ENCODE results near the gene MYRFL.

The MYRFL gene

DNA sequence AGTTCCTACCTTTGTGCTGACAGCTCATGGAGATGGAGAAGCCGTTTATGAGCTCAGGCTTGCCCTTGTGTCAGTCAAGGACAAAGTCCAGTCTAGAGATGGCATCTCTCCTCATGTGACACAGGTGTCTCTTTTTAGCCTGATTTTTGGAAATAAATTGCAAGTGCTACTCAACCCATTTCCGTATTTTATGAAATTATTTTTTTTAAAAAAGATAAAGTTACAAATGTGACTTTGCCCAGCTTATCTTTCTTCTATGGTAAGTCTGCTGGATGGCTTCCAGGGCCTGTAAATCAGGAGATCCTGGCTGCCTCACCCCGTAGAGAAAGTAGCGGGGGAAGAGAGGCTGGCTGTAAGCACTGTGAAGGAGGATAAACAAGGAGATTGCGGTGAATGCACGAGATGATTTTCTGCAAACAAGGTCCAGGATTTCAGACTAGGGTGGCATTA is 169.7 kb downstream of the MYRFL start:
- Histone ChIP-seq H3K4me1 (ENCODE audit: insufficient read depth, low read length, severe bottlenecking) (peaks cover 9% of the 10 kb centered on the region), H3K27me3 (ENCODE audit: insufficient read depth, low read length) (no peaks in the 10 kb centered on the region), H3K9me3 (ENCODE audit: low read length) (peaks cover 5% of the 10 kb centered on the region), H3K9ac (ENCODE audit: low read length) (no peak overlapping the region), H3K4me2 (ENCODE audit: low read length) (no peak overlapping the region), H3K36me3 (ENCODE audit: insufficient read depth, low read length) (no peaks in the 10 kb centered on the region), H3F3A (ENCODE audit: insufficient read depth, low read length) (no peaks in the 10 kb centered on the region), H3K79me2 (ENCODE audit: insufficient read depth, low read length) (no peaks in the 10 kb centered on the region), H4K20me1 (ENCODE audit: insufficient read depth, low read length) (no peaks in the 10 kb centered on the region), H3K4me3 (ENCODE audit: low read depth, low read length, poor library complexity, severe bottlenecking) (no peak overlapping the region), H3K9me2 (ENCODE audit: low read depth, low read length) (no peaks in the 10 kb centered on the region), H3K27ac (ENCODE audit: low read depth, low read length, poor library complexity, severe bottlenecking) (no peak overlapping the region), H2AFZ (ENCODE audit: low read length) (no peak overlapping the region)
- TF ChIP-seq, protein P1, sequence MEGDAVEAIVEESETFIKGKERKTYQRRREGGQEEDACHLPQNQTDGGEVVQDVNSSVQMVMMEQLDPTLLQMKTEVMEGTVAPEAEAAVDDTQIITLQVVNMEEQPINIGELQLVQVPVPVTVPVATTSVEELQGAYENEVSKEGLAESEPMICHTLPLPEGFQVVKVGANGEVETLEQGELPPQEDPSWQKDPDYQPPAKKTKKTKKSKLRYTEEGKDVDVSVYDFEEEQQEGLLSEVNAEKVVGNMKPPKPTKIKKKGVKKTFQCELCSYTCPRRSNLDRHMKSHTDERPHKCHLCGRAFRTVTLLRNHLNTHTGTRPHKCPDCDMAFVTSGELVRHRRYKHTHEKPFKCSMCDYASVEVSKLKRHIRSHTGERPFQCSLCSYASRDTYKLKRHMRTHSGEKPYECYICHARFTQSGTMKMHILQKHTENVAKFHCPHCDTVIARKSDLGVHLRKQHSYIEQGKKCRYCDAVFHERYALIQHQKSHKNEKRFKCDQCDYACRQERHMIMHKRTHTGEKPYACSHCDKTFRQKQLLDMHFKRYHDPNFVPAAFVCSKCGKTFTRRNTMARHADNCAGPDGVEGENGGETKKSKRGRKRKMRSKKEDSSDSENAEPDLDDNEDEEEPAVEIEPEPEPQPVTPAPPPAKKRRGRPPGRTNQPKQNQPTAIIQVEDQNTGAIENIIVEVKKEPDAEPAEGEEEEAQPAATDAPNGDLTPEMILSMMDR (IDR thresholded peaks at IDR 0.05; ENCODE audit: low read length): no peak
- TF ChIP-seq EZH2 (IDR thresholded peaks at IDR 0.05; ENCODE audit: borderline replicate concordance, low read length): no peak

GRCh38 chr12:69996241-69996640 is 171.2 kb downstream of the MYRFL start:
- H3K4me2 ChIP-seq (ENCODE audit: low read length): no peak overlapping the region
- H4K20me1 ChIP-seq (ENCODE audit: insufficient read depth, low read length): no peaks in the 10 kb centered on the region
- H3K27me3 ChIP-seq (ENCODE audit: insufficient read depth, low read length): no peaks in the 10 kb centered on the region
- H2AFZ ChIP-seq (ENCODE audit: low read length): no peak overlapping the region
- H3K4me3 ChIP-seq (ENCODE audit: low read depth, low read length, poor library complexity, severe bottlenecking): no peak overlapping the region
- H3K36me3 ChIP-seq (ENCODE audit: insufficient read depth, low read length): no peaks in the 10 kb centered on the region
- TF ChIP-seq, protein P1 (IDR thresholded peaks at IDR 0.05; ENCODE audit: low read length): no peak
- no peak for TF ChIP-seq EZH2 (IDR thresholded peaks at IDR 0.05; ENCODE audit: borderline replicate concordance, low read length)
- no peak overlapping the region for H3K9ac ChIP-seq (ENCODE audit: low read length)
- H3K4me1 ChIP-seq (ENCODE audit: insufficient read depth, low read length, severe bottlenecking): peaks cover 18% of the 10 kb centered on the region
- H3K9me2 ChIP-seq (ENCODE audit: low read depth, low read length): no peaks in the 10 kb centered on the region
- H3K9me3 ChIP-seq (ENCODE audit: low read length): peaks cover 5% of the 10 kb centered on the region
- no peaks in the 10 kb centered on the region for H3K79me2 ChIP-seq (ENCODE audit: insufficient read depth, low read length)
- H3K27ac ChIP-seq (ENCODE audit: low read depth, low read length, poor library complexity, severe bottlenecking): no peak overlapping the region
- no peaks in the 10 kb centered on the region for H3F3A ChIP-seq (ENCODE audit: insufficient read depth, low read length)

GRCh38 chr12:69996722-69997121 is 171.7 kb downstream of the MYRFL start:
- H3K79me2 ChIP-seq (ENCODE audit: insufficient read depth, low read length): no peaks in the 10 kb centered on the region
- H3K9ac ChIP-seq (ENCODE audit: low read length): no peak overlapping the region
- H2AFZ ChIP-seq (ENCODE audit: low read length): no peak overlapping the region
- H3K4me2 ChIP-seq (ENCODE audit: low read length): no peak overlapping the region
- peaks cover 5% of the 10 kb centered on the region for H3K9me3 ChIP-seq (ENCODE audit: low read length)
- no peaks in the 10 kb centered on the region for H3F3A ChIP-seq (ENCODE audit: insufficient read depth, low read length)
- H3K36me3 ChIP-seq (ENCODE audit: insufficient read depth, low read length): no peaks in the 10 kb centered on the region
- no peaks in the 10 kb centered on the region for H3K27me3 ChIP-seq (ENCODE audit: insufficient read depth, low read length)
- H3K9me2 ChIP-seq (ENCODE audit: low read depth, low read length): no peaks in the 10 kb centered on the region
- no peak overlapping the region for H3K4me3 ChIP-seq (ENCODE audit: low read depth, low read length, poor library complexity, severe bottlenecking)
- H4K20me1 ChIP-seq (ENCODE audit: insufficient read depth, low read length): no peaks in the 10 kb centered on the region
- no peak overlapping the region for H3K27ac ChIP-seq (ENCODE audit: low read depth, low read length, poor library complexity, severe bottlenecking)
- H3K4me1 ChIP-seq (ENCODE audit: insufficient read depth, low read length, severe bottlenecking): peaks cover 18% of the 10 kb centered on the region
- TF ChIP-seq EZH2 (IDR thresholded peaks at IDR 0.05; ENCODE audit: borderline replicate concordance, low read length): no peak
- TF ChIP-seq, protein P1 (IDR thresholded peaks at IDR 0.05; ENCODE audit: low read length): no peak

All from OCI-LY1 (cell line).